ENCODE measurements around the gene C22orf39. TPM values are rescaled to one million over a fixed set of nuclear protein-coding genes. Genes with fewer than 3 reads are reported as not detected.

The C22orf39 gene
- total RNA-seq, 2 donors from 2014 or later, result 27.4 to 31.5 TPM

DNA sequence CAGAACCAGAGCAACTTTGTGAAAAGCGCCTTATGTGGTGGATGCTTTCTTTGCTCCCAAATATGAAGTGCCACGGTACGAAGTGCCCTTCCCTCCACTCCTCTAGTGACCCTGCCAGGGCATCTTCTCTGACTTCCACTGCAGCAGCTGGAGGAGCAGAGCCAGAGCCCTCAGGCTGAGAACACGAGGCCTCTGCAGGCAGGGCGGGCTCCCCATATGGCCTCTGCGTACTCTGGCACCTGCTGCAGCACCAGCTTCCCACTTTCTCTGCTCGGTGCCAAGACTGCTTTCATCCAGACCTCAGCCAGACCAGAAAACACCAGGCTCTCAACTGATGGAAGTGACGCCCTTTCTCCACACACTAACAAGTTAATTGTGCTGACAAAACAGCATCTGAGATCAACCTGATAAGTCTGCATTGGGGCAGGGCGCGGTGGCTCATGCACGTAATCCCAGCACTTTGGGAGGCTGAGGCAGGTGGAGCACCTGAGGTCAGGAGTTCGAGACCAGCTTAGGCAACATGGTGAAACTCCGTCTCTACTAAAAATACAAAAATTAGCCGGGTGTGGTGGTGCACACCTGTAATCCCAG, 18.7 kb upstream of the C22orf39 start:
- Histone ChIP-seq H3K4me3 (ENCODE audit: low read length) (no peak overlapping the region), H3K9ac (ENCODE audit: extremely low read depth, low read length, poor library complexity, severe bottlenecking) (no peak overlapping the region), H3K4me1 (ENCODE audit: control insufficient read depth, insufficient read depth, low read length) (no peaks in the 10 kb centered on the region), H3K27me3 (ENCODE audit: control insufficient read depth, insufficient read depth, low read length, poor library complexity, severe bottlenecking) (no peaks in the 10 kb centered on the region), H3K9me3 (ENCODE audit: control insufficient read depth, low read length) (no peaks in the 10 kb centered on the region), H3K36me3 (ENCODE audit: control insufficient read depth, insufficient read depth, low read length) (peaks cover 96% of the 10 kb centered on the region), H3K27ac (ENCODE audit: low read depth, low read length) (no peak overlapping the region)
- Mint-ChIP-seq H3K4me3 (no peak overlapping the region), H3K27ac (no peak overlapping the region), H3K4me1 (no peaks in the 10 kb centered on the region), H3K27me3 (ENCODE audit: insufficient read depth) (no peaks in the 10 kb centered on the region), H3K36me3 (ENCODE audit: low read depth) (peaks cover 68% of the 10 kb centered on the region), H3K9me3 (no peaks in the 10 kb centered on the region)
- WGBS, 2 experiments (ENCODE audit: insufficient coverage in 1 of 2, insufficient read length in 1 of 2), result 93% methylated on average over 14 of the region's 14 CpGs
- no peak for DNase-seq
- TF ChIP-seq, protein P1, sequence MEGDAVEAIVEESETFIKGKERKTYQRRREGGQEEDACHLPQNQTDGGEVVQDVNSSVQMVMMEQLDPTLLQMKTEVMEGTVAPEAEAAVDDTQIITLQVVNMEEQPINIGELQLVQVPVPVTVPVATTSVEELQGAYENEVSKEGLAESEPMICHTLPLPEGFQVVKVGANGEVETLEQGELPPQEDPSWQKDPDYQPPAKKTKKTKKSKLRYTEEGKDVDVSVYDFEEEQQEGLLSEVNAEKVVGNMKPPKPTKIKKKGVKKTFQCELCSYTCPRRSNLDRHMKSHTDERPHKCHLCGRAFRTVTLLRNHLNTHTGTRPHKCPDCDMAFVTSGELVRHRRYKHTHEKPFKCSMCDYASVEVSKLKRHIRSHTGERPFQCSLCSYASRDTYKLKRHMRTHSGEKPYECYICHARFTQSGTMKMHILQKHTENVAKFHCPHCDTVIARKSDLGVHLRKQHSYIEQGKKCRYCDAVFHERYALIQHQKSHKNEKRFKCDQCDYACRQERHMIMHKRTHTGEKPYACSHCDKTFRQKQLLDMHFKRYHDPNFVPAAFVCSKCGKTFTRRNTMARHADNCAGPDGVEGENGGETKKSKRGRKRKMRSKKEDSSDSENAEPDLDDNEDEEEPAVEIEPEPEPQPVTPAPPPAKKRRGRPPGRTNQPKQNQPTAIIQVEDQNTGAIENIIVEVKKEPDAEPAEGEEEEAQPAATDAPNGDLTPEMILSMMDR (conservative IDR thresholded peaks at IDR 0.05), result no peak

DNA sequence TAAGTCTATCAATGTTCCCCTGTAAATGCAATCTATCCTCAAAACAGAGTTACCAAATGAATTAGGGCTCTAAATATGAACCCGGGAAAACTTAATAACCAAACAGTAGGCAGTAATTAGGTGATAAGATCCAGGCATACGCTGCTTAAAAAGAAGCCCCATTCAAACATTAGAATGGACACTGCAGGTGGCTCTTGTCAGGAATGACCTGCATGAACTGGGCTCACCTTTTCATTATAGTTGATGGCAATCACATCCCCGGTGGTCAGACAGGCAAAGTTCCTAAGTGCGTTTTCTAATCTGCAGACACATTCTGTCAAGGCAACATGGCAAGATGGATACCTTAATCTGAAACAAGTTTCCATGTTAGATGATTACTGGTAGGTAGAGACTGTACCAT, 17.5 kb upstream of the C22orf39 start:
- peaks cover 97% of the 10 kb centered on the region for H3K36me3 ChIP-seq (ENCODE audit: control insufficient read depth, insufficient read depth, low read length)
- H3K27me3 ChIP-seq (ENCODE audit: control insufficient read depth, insufficient read depth, low read length, poor library complexity, severe bottlenecking), result no peaks in the 10 kb centered on the region
- 94 to 96% methylated on average over 3 to 4 of the region's 4 CpGs for WGBS, 2 experiments (ENCODE audit: insufficient coverage in 1 of 2, insufficient read length in 1 of 2)
- Mint-ChIP-seq H3K36me3 (ENCODE audit: low read depth) (peaks cover 68% of the 10 kb centered on the region), H3K4me3 (no peak overlapping the region), H3K4me1 (no peaks in the 10 kb centered on the region), H3K27me3 (ENCODE audit: insufficient read depth) (no peaks in the 10 kb centered on the region), H3K27ac (no peak overlapping the region), H3K9me3 (no peaks in the 10 kb centered on the region)
- no peak overlapping the region for H3K9ac ChIP-seq (ENCODE audit: extremely low read depth, low read length, poor library complexity, severe bottlenecking)
- no peak overlapping the region for H3K27ac ChIP-seq (ENCODE audit: low read depth, low read length)
- no peaks in the 10 kb centered on the region for H3K9me3 ChIP-seq (ENCODE audit: control insufficient read depth, low read length)
- DNase-seq, result no peak
- no peaks in the 10 kb centered on the region for H3K4me1 ChIP-seq (ENCODE audit: control insufficient read depth, insufficient read depth, low read length)
- H3K4me3 ChIP-seq (ENCODE audit: low read length), result no peak overlapping the region
- TF ChIP-seq, protein P1 (conservative IDR thresholded peaks at IDR 0.05), result no peak

DNA sequence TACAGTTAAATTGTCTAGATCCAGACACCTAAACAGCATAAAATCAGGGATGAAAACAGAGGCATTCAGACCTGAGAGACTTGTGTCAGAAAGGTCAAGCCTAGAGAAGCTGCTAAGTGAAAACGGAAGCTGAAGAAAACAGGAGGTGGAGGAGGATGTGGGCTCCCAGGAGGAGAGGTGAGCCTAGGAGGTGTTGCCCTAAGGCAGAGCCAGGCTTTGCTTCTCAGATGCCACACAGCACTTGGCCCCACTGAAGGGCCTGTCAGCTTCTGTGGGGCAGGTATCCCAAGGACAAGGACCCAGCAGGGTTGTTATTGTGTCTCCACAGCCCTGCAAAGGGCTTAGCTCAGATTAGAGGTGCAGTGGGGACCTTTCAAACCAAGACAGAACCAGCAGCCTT, 17.0 kb upstream of the C22orf39 start:
- no peaks in the 10 kb centered on the region for H3K4me1 Mint-ChIP-seq
- Histone ChIP-seq H3K27ac (ENCODE audit: low read depth, low read length) (no peak overlapping the region), H3K9ac (ENCODE audit: extremely low read depth, low read length, poor library complexity, severe bottlenecking) (no peak overlapping the region), H3K36me3 (ENCODE audit: control insufficient read depth, insufficient read depth, low read length) (peaks cover 97% of the 10 kb centered on the region), H3K4me1 (ENCODE audit: control insufficient read depth, insufficient read depth, low read length) (no peaks in the 10 kb centered on the region), H3K9me3 (ENCODE audit: control insufficient read depth, low read length) (no peaks in the 10 kb centered on the region), H3K27me3 (ENCODE audit: control insufficient read depth, insufficient read depth, low read length, poor library complexity, severe bottlenecking) (no peaks in the 10 kb centered on the region), H3K4me3 (ENCODE audit: low read length) (no peak overlapping the region)
- peaks cover 68% of the 10 kb centered on the region for H3K36me3 Mint-ChIP-seq (ENCODE audit: low read depth)
- TF ChIP-seq, protein P1 (conservative IDR thresholded peaks at IDR 0.05), result no peak
- no peaks in the 10 kb centered on the region for H3K9me3 Mint-ChIP-seq
- no peak overlapping the region for H3K4me3 Mint-ChIP-seq
- no peak overlapping the region for H3K27ac Mint-ChIP-seq
- WGBS, 2 experiments (ENCODE audit: insufficient coverage in 1 of 2, insufficient read length in 1 of 2), result 92 to 100% methylated on average over 1 of the region's 1 CpG
- no peak for DNase-seq
- H3K27me3 Mint-ChIP-seq (ENCODE audit: insufficient read depth), result no peaks in the 10 kb centered on the region
